Muscle layer of colon (tissue), 2 donors: Measurements from ENCODE around the gene UBE2J2.

Experiments
- H3K27ac ChIP-seq: one replicate; pipeline ENCODE4 v1.7.0; 2013; ENCODE audit warnings: low read depth, mild to moderate bottlenecking, low read length, moderate library complexity
- H3K27me3 ChIP-seq, 2 donors: one replicate each; pipeline ENCODE4 v1.7.0; 2013; ENCODE audit warnings: low read length in 2 of 2, mild to moderate bottlenecking in 2 of 2; ENCODE audit not compliant: insufficient read depth in 2 of 2, control insufficient read depth in 1 of 2
- H3K36me3 ChIP-seq: one replicate; pipeline ENCODE4 v1.7.0; 2013; ENCODE audit warnings: mild to moderate bottlenecking, low read length; ENCODE audit not compliant: insufficient read depth
- H3K4me1 ChIP-seq: one replicate; pipeline ENCODE4 v1.7.0; 2013; ENCODE audit warnings: mild to moderate bottlenecking, low read length; ENCODE audit not compliant: insufficient read depth
- H3K4me3 ChIP-seq, 2 donors: one replicate each; pipeline ENCODE4 v1.7.0; 2013; ENCODE audit warnings: low read length in 2 of 2, low read depth in 1 of 2, mild to moderate bottlenecking in 1 of 2, moderate library complexity in 1 of 2
- H3K9ac ChIP-seq: one replicate; pipeline ENCODE4 v1.7.0; 2013; ENCODE audit warnings: low read length
- H3K9me3 ChIP-seq: one replicate; pipeline ENCODE4 v1.7.0; 2013; ENCODE audit warnings: mild to moderate bottlenecking, low read length
- donor health status: abdominal sarcoma.
- donor health status: Adenocarcinoma of cecum.

Gene UBE2J2

DNA sequence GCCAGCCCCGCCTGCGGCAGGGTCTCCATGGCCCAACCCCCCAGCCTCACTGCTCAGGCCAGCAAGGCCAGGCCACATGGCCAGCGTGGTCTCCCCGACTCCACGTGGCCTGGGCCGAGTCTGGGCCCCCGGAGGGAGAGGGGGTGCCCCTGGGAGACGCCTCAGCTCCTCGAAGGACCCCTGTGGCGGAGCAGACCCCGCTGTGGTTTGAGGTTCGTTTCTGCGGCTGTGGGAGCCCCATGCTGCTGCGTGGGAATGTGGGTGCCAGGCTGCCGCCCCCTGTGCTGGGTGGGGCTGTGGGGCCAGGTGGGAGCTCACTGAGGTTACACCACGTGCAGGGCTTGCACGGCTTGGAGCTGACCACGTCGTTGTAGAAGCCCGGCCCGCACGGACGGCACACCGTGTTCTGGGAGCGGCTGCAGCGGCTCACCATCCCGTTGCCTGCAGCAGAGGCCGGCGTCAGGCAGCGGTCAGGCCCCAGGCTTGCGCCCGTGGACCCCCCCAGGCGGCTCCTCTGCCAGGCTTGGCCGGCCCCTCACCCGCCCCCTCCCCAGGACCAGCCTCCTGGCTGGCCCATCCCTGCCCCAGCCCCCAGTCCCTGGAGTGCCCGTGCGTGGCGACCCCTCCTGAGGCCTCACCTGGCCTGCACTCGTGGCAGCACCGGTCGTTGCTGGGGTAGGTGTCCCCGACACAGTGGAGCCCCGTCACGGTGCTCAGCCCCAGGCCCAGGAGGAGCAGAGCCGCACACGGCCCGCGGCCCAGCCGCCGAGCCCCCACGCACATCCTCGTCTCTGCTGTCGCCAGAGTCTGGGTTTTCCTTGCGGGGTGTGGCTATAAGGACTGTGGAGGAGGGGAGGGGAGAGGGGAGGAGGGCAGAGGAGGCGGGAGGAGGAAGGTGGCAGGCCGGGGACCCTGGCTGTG, 60.0 kb downstream of the UBE2J2 start, which contains the start of gene TNFRSF4:
TSS of gene TNFRSF4 (minus strand) at position 809 of the 921 bp plus-strand sequence. CDS start at position 783, 26 bp downstream.
- peaks cover 16% of the 10 kb centered on the region for H3K36me3 ChIP-seq
- no peak within 1 kb of the TSS for H3K4me3 ChIP-seq
- no peak within 1 kb of the TSS for H3K27ac ChIP-seq
- H3K4me1 ChIP-seq, result no peaks in the 10 kb centered on the region
- H3K9ac ChIP-seq, result no peak within 1 kb of the TSS
- H3K9me3 ChIP-seq, result no peaks in the 10 kb centered on the region
- peaks cover 0 to 1% of the 10 kb centered on the region in 2 donors for H3K27me3 ChIP-seq

DNA sequence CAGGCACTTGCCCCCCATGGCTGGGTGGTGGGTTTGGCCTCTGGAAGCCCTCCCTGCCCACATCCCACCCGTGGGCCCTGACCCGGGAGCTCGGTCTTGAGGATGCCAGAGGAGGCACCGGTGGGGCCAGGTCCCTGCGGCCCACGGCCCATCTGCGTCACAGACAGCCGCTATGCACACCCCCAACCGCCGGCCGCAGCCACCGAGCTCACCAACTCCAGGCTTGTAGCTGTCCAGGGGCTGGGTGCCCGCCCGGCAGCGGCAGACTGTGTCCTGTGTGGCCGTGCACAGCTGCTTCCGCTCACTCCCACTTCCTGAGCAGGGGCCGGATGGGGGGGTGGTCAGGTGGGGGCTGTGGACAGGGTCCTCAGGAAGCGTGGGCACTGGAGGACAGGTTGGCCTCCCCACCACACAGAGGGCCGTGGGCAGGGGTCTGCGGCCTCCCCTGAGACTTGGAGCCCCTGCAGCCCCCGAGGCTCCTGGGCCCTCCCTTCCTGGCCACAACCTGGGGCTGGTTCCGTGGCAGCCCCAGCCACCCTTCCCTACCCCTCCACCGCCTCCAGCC, 60.8 kb downstream of the UBE2J2 start:
- H3K36me3 ChIP-seq, result peaks cover 13% of the 10 kb centered on the region
- no peak overlapping the region for H3K9ac ChIP-seq
- H3K9me3 ChIP-seq, result no peaks in the 10 kb centered on the region
- H3K27me3 ChIP-seq, result peaks cover 0 to 7% of the 10 kb centered on the region in 2 donors
- no peak overlapping the region for H3K27ac ChIP-seq
- no peaks in the 10 kb centered on the region for H3K4me1 ChIP-seq
- H3K4me3 ChIP-seq, result no peak overlapping the region

DNA sequence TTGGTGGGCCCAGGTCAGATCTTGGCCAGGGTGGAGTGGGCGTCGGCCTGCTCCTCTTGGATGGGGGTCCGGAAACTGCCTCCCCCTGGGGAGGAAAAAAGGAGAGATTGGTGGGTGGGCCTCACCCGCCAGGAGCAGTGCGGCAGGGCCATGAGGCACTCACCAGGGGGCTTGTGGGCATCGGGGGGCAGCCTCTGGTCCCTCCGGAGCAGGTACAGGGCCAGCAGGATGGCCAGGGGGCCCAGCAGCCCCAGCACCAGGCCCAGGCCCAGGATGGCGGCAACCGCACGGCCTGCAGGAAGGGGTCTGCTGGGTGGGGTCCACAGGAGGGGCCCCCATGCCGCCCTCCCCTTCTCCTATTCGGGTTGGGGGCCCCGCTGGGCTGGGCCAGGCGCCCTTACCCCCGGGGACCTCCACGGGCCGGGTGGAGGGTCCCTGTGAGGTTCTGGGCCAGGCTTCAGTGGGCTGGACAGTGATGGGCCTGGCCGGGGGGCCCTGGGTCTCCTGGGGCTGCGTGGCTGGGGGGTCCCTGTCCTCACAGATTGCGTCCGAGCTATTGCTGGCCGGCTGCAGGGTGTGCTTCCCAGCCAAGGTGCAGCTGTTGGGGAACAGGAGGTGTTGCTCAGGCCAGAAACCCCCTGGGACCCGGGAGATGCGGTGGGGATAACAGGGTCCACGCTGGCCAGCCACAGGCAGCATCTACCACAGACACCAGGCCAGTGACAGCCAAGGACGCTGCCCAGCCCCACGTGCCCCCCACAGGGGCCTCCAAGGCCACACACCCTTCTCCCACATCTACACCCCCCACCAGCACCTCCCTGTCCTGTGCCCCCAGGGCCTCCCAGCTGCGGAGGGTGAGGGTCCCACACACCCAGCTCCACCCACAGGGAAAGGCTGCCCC, 61.9 kb downstream of the UBE2J2 start:
- no peaks in the 10 kb centered on the region for H3K9me3 ChIP-seq
- H3K9ac ChIP-seq, result no peak overlapping the region
- no peak overlapping the region for H3K27ac ChIP-seq
- H3K4me1 ChIP-seq, result no peaks in the 10 kb centered on the region
- H3K27me3 ChIP-seq, result peaks cover 6 to 17% of the 10 kb centered on the region in 2 donors
- H3K4me3 ChIP-seq, result no peak overlapping the region
- peaks cover 4% of the 10 kb centered on the region for H3K36me3 ChIP-seq

DNA sequence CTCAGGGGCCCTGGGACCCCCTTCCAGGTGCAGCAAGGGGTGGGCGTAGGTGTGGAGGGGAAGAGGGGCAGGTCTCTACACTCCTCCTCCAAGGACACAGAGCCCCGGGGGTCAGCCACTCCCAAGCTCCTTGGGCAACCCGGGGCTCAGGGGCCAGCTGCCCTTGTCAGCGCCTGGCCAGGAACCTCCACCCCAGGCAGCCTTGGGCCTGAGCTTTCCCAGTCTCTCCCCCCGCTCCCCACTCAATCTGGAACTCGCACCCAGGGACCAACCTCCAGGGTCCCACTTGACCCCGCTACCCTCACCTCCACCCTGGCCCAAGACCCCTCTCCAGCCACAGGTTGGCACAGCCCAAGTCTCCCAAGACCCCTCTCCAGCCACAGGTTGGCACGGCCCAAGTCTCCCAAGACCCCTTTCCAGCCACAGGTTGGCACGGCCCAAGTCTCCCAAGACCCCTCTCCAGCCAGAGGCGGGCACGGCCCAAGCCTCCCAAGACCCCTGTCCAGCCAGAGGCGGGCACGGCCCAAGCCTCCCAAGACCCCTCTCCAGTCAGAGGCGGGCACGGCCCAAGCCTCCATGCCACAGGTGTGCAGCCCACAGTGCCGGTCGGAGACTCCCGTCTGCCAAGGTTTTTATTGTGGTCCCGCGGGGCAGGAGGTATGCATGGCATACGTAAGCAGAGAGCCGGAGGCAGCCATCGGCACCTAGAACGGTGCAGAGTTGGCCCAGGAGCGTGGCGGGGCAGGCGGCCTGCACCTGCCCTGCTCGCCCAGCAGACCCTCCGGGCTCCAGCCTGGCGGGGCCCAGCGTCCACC, 62.7 kb downstream of the UBE2J2 start:
- no peak overlapping the region for H3K4me3 ChIP-seq
- H3K9me3 ChIP-seq, result no peaks in the 10 kb centered on the region
- no peaks in the 10 kb centered on the region for H3K36me3 ChIP-seq
- H3K4me1 ChIP-seq, result no peaks in the 10 kb centered on the region
- H3K9ac ChIP-seq, result no peak overlapping the region
- peaks cover 9 to 26% of the 10 kb centered on the region in 2 donors for H3K27me3 ChIP-seq
- H3K27ac ChIP-seq, result no peak overlapping the region

DNA sequence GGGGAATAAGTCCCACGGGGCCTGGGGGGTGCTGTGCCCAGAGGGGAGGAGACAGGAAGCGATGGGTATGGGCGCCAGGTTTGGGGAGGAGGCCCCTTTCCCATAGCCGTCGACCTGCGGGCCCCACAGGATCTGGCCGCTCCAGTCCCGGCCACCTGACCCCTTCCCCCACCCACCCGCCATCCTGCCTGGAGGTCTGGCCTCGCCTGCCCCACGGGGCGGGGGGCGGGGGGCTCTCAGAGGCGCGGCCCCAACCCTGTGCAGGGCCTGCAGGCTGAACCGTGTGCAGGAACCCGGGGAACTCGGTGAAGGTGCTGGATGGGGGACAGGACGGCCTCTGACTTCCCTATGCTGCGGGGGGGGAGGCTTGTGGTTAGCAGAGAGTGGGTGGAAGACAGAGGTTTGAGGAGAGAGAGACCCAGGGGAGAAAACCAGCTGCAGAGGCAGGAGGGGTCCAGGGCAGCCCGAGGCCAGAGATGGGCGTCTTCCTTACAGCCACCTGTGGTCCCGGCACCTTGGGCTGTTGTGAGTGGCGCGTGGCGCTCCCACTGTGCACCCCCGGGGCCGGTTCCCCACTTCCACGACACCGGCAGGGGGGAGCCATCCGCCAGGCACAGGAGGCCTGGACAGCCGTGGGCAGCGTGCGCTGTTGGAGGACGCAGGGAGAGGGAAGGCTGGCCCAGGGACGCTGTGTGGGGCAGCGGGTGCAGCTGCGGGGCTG, 64.8 kb downstream of the UBE2J2 start:
- no peaks in the 10 kb centered on the region for H3K4me1 ChIP-seq
- no peak overlapping the region for H3K27ac ChIP-seq
- H3K4me3 ChIP-seq, result no peak overlapping the region
- no peaks in the 10 kb centered on the region for H3K9me3 ChIP-seq
- H3K9ac ChIP-seq, result no peak overlapping the region
- H3K27me3 ChIP-seq, result peaks cover 9 to 39% of the 10 kb centered on the region in 2 donors
- H3K36me3 ChIP-seq, result no peaks in the 10 kb centered on the region

DNA sequence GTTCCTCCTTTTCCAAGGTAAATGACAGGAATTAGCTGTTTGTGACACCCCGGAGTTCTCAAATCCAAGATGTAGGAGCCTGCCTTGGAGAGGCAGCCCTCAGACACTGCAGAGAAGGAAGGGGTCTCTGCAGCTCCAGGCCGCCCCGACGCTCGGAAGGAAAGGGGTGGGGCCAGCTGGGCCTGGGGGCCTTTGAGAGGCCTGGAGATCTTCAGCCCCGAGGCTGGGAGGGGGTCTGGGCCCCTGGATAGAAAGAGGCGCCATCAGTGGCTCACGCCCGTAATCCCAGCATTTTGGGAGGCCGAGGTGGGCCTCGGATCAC, 66.1 kb downstream of the UBE2J2 start:
- H3K9me3 ChIP-seq, result no peaks in the 10 kb centered on the region
- peaks cover 9 to 49% of the 10 kb centered on the region in 2 donors for H3K27me3 ChIP-seq
- no peak overlapping the region for H3K4me3 ChIP-seq
- no peak overlapping the region for H3K9ac ChIP-seq
- H3K4me1 ChIP-seq, result no peaks in the 10 kb centered on the region
- H3K36me3 ChIP-seq, result no peaks in the 10 kb centered on the region
- H3K27ac ChIP-seq, result no peak overlapping the region

DNA sequence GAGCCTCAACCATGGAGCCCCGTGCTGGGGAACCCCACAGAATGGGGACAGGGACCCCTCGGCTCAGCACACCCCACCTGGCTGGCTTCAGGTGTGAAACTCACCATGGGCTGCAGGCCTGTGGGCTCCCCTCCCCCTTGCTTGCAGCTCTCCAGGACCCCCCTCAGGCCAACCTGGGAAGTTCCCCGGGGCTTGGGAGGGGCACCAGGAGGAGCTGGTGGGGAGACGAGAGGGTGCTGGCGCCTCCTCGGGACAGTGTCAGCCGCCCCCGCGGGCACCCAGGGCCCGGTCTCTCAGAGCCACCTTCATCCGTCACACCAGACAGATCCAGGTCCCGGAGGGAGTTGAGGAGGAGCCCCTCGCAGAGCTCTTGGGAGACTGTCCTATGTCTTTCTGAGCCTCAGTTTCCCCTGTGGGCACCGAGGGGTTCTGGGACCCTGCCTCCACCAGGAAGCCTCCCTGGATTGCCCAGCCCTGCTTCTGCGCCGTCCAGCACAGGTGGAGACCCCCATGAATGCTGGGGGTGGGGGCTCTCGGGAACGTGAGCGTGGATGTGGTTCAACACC, 66.6 kb downstream of the UBE2J2 start:
- H3K9ac ChIP-seq, result no peak overlapping the region
- H3K9me3 ChIP-seq, result no peaks in the 10 kb centered on the region
- H3K27ac ChIP-seq, result no peak overlapping the region
- H3K4me3 ChIP-seq, result no peak overlapping the region
- H3K4me1 ChIP-seq, result no peaks in the 10 kb centered on the region
- H3K36me3 ChIP-seq, result no peaks in the 10 kb centered on the region
- H3K27me3 ChIP-seq, result peaks cover 9 to 49% of the 10 kb centered on the region in 2 donors

DNA sequence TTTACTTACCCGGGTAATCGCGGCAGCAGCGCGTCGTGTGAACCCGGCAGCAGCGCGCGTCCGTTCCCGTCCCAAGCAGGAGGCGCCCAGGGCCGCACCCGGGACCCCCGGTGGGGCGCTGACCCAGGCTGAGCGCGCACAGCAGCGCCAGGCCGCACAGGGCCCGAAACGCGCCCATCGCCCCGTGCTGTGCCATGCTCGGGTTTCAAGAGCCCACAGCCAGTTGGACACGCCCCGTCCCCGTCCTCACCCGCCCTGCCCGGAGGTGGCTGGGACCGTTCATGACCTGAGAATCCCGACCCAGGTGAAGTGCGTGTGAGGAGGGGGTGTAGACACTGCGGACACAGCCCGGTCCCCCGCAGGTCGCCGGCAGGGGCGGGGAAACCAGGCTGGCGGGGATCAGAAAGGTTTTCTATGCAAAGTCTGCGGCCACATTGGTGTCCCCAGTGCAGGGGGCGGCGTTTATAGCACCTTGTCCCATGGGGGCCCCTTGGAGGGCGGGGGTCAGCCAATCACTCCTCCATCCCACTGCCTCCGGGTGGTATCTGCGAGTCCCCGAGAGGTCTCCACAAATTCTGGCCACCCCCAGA, 67.2 kb downstream of the UBE2J2 start, which contains the start of gene TNFRSF18:
TSS of gene TNFRSF18 (minus strand) at position 217 of the 590 bp plus-strand sequence. CDS start at position 196, 21 bp downstream.
- no peaks in the 10 kb centered on the region for H3K9me3 ChIP-seq
- peaks cover 9 to 49% of the 10 kb centered on the region in 2 donors for H3K27me3 ChIP-seq
- H3K9ac ChIP-seq, result no peak within 1 kb of the TSS
- no peaks in the 10 kb centered on the region for H3K36me3 ChIP-seq
- H3K4me3 ChIP-seq, result no peak within 1 kb of the TSS
- H3K27ac ChIP-seq, result no peak within 1 kb of the TSS
- H3K4me1 ChIP-seq, result no peaks in the 10 kb centered on the region

DNA sequence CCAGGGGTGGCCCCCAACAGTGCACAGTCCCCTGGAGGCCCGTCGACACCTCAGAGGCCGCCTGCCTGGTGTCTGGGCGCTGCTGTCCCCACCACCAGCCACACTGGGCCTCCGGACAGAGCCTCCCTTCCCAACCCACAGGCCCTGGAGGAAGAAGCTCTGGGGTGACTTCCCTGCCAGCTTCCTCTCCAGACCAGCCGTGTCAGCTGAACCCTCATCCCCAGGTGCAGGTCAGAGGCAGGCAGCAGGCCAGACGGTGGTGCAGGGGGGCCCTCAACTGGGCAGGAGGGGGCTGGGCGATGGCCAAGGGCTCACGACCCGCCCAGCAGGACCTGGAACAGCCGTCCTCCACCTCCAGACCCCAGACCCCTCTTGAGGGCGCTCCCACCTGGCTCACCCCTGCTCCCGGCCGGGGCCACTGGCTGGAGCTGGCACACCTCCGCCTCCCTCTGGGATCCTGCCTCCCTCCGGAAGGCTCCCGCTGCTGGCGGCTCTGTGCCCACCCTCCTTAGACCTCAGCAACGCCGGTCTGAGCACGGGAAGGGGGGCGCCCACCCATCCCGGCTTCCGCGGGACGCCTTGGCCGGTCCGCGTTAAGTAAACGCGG, 67.8 kb downstream of the UBE2J2 start:
- Histone ChIP-seq H3K4me3 (no peak overlapping the region), H3K27me3 (peaks cover 9 to 53% of the 10 kb centered on the region in 2 donors), H3K9ac (no peak overlapping the region), H3K4me1 (no peaks in the 10 kb centered on the region), H3K36me3 (no peaks in the 10 kb centered on the region), H3K9me3 (no peaks in the 10 kb centered on the region), H3K27ac (no peak overlapping the region)
